OCI-LY7 (cell line): ENCODE data around the gene ADGRL4. TPM values are rescaled to one million over a fixed set of nuclear protein-coding genes. Genes with fewer than 3 reads are reported as not detected.

Experiments
- Bru-seq: library from RNA; stranded (reverse); fragments of 400-500 nt; gene quantifications from one replicate; lab custom pipeline; 2021; lab: Mats Ljungman, UMichigan
- BruChase-seq, 2 experiments: library from RNA; stranded (reverse); fragments of 400-500 nt; gene quantifications; one replicate each; lab custom pipeline; 2021; lab: Mats Ljungman, UMichigan
- BruUV-seq: library from RNA; stranded (reverse); fragments of 400-500 nt; replicated peaks from 2 replicates; lab custom pipeline; 2021; lab: Mats Ljungman, UMichigan
- CTCF ChIA-PET: fragments of 300-600 bp; sonication (Branson Sonifier 250); formaldehyde crosslinking; loops from one replicate; lab custom pipeline; 2022; ENCODE audit warnings: antibody characterized with exemption; ENCODE audit not compliant: unreplicated experiment; lab: Charles Lee
- POLR2A ChIA-PET: fragments of 300-600 bp; sonication (Branson Sonifier 250); formaldehyde crosslinking; loops from one replicate; lab custom pipeline; 2022; ENCODE audit warnings: antibody characterized with exemption; lab: Charles Lee
- DNase-seq: peaks from one replicate; pipeline ENCODE4 v3.0.0-alpha.2; 2015; ENCODE audit warnings: low spot score
- H2AFZ ChIP-seq: fragments of 200-600 bp; sonication (generic), shearing (Covaris generic); 2 replicates; pipeline ENCODE4 v1.6.1; 2014; ENCODE audit warnings: mild to moderate bottlenecking, antibody characterized with exemption, low read length, moderate library complexity
- H3K27ac ChIP-seq: fragments of 200-600 bp; sonication (generic); 2 replicates; pipeline ENCODE4 v1.5.1; 2014; ENCODE audit warnings: mixed run types, low read depth, mild to moderate bottlenecking, moderate library complexity, low read length, inconsistent platforms; ENCODE audit not compliant: poor library complexity, severe bottlenecking
- H3K36me3 ChIP-seq: fragments of 200-600 bp; sonication (generic); 2 replicates; pipeline ENCODE4 v1.6.1; 2014; ENCODE audit warnings: mild to moderate bottlenecking, antibody characterized with exemption, low read length, moderate library complexity, mixed read lengths; ENCODE audit not compliant: insufficient read depth
- H3K4me1 ChIP-seq: fragments of 200-600 bp; sonication (generic); 2 replicates; pipeline ENCODE4 v1.5.1; 2014; ENCODE audit warnings: mild to moderate bottlenecking, low read length; ENCODE audit not compliant: insufficient read depth, poor library complexity, severe bottlenecking
- H3K4me2 ChIP-seq: fragments of 200-600 bp; sonication (generic); 2 replicates; pipeline ENCODE4 v1.6.1; 2014; ENCODE audit warnings: mild to moderate bottlenecking, low read length
- H3K4me3 ChIP-seq: fragments of 200-600 bp; sonication (generic); 2 replicates; pipeline ENCODE4 v1.5.1; 2014; ENCODE audit warnings: mild to moderate bottlenecking, low read depth, low read length; ENCODE audit not compliant: poor library complexity, severe bottlenecking
- H3K79me2 ChIP-seq: fragments of 200-600 bp; sonication (generic); 2 replicates; pipeline ENCODE4 v1.6.1; 2016; ENCODE audit warnings: low read depth, mild to moderate bottlenecking, low read length, moderate library complexity, mixed read lengths; ENCODE audit not compliant: insufficient read depth
- H3K9me2 ChIP-seq: fragments of 200-600 bp; sonication (generic); 2 replicates; pipeline ENCODE4 v1.6.1; 2016; ENCODE audit warnings: mild to moderate bottlenecking, low read length, mixed read lengths; ENCODE audit not compliant: insufficient read depth
- H3K9me3 ChIP-seq: fragments of 200-600 bp; sonication (generic); 2 replicates; pipeline ENCODE4 v1.6.1; 2014; ENCODE audit warnings: mild to moderate bottlenecking, mixed run types, low read length, mixed read lengths
- H4K20me1 ChIP-seq: fragments of 200-600 bp; sonication (generic); 2 replicates; pipeline ENCODE4 v1.6.1; 2014; ENCODE audit warnings: mild to moderate bottlenecking, antibody characterized with exemption, low read length, moderate library complexity, mixed read lengths; ENCODE audit not compliant: insufficient read depth
- CTCF ChIP-seq: fragments of 200-600 bp; sonication (generic); conservative IDR thresholded peaks from 2 replicates; pipeline ENCODE4 v1.5.1; 2014; ENCODE audit warnings: mild to moderate bottlenecking, antibody characterized with exemption, low read length, moderate library complexity, mixed read lengths
- EZH2phosphoT487 ChIP-seq: fragments of 200-600 bp; sonication (generic); IDR thresholded peaks from 2 replicates; pipeline ENCODE4 v1.6.1; 2018; ENCODE audit warnings: low read depth, borderline replicate concordance, mild to moderate bottlenecking, mixed run types, antibody characterized with exemption, low read length, moderate library complexity, mixed read lengths
- intact Hi-C: fragments of 100-400 bp; cut with micrococcal nuclease; formaldehyde crosslinking; loops from one replicate; pipeline ENCODE4 v1.10.0; 2022; ENCODE audit not compliant: unreplicated experiment
- long read RNA-seq: library from polyadenylated mRNA; stranded (forward); transcript quantifications from one replicate; pipeline ENCODE4 v2.0.0, GENCODE V29; 2022
- total RNA-seq, 2 experiments: library from RNA; depleted of rRNA in 1 of 2; stranded (reverse); fragments of >200 nt in 1 of 2; shearing (Covaris generic) in 1 of 2; gene quantifications; 2 replicates each; pipeline ENCODE4 v1.2.3, GENCODE V29; 2014 to 2022

Gene ADGRL4
- total RNA-seq (2014; rRNA removed; shearing (Covaris generic)) (not detected in 2 replicates), total RNA-seq (2022) (not detected in 2 replicates), Bru-seq, nascent RNA (not detected), BruChase-seq, experiment 1, labeled RNA remaining after a 6-hour chase (not detected), BruChase-seq, experiment 2, labeled RNA remaining after a 2-hour chase (not detected)
- long read RNA-seq, result 0 reads

GRCh38 chr1:79006564-79006963 lies at the start of gene ADGRL4:
Gene ADGRL4, minus strand, starts transcription at chr1:79006730. Its CDS starts 76 bp downstream, at chr1:79006654.
- no TSS peak for BruUV-seq
- no peaks in the 10 kb centered on the region for H3K9me2 ChIP-seq
- H3K79me2 ChIP-seq, result no peaks in the 10 kb centered on the region
- intact Hi-C loops, result no loop called here
- H2AFZ ChIP-seq, result no peak within 1 kb of the TSS
- ChIA-PET CTCF (no interaction called here), POLR2A (no interaction called here)
- H3K4me2 ChIP-seq, result no peak within 1 kb of the TSS
- no peak for TF ChIP-seq CTCF
- TF ChIP-seq EZH2phosphoT487, result no peak
- DNase-seq, result no peak
- H3K27ac ChIP-seq, result no peak within 1 kb of the TSS
- no peaks in the 10 kb centered on the region for H3K36me3 ChIP-seq
- no peaks in the 10 kb centered on the region for H3K9me3 ChIP-seq
- no peak within 1 kb of the TSS for H3K4me3 ChIP-seq
- H4K20me1 ChIP-seq, result no peaks in the 10 kb centered on the region
- H3K4me1 ChIP-seq, result no peaks in the 10 kb centered on the region

GRCh38 chr1:79055856-79056255 lies 49.3 kb upstream of the ADGRL4 start:
- Histone ChIP-seq H4K20me1 (no peaks in the 10 kb centered on the region), H3K9me2 (no peaks in the 10 kb centered on the region), H2AFZ (no peak overlapping the region), H3K27ac (no peak overlapping the region), H3K4me1 (no peaks in the 10 kb centered on the region), H3K9me3 (no peaks in the 10 kb centered on the region), H3K4me2 (no peak overlapping the region), H3K36me3 (no peaks in the 10 kb centered on the region), H3K4me3 (no peak overlapping the region), H3K79me2 (no peaks in the 10 kb centered on the region)
- BruUV-seq, result no TSS peak
- intact Hi-C loops, result no loop called here
- no peak for DNase-seq
- TF ChIP-seq EZH2phosphoT487, result no peak
- no peak for TF ChIP-seq CTCF
- POLR2A ChIA-PET, result no interaction called here
- CTCF ChIA-PET, result no interaction called here

- intact Hi-C loops, result no loop called here
- H4K20me1 ChIP-seq, result no peaks in the 10 kb centered on the region
- DNase-seq, result no peak
- H3K9me2 ChIP-seq, result no peaks in the 10 kb centered on the region
- ChIA-PET POLR2A (interaction anchor here (0.6 kb wide), 1 partner anchor 149 kb away, joined by 6 read pairs; no protein-coding TSS in a partner anchor), CTCF (no interaction called here)
- H3K27ac ChIP-seq, result no peak overlapping the region
- H3K79me2 ChIP-seq, result no peaks in the 10 kb centered on the region
- no peaks in the 10 kb centered on the region for H3K36me3 ChIP-seq
- 0 out of 2 replicates have a peak overlapping the region, but pooled peaks have one; percentile 3 for H3K4me2 ChIP-seq
- no peak overlapping the region for H3K4me3 ChIP-seq
- TF ChIP-seq CTCF (no peak), EZH2phosphoT487 (no peak)
- H3K9me3 ChIP-seq, result no peaks in the 10 kb centered on the region
- H2AFZ ChIP-seq, result 0 out of 2 replicates have a peak overlapping the region, but pooled peaks have one; percentile 41
- BruUV-seq, result no TSS peak
- H3K4me1 ChIP-seq, result no peaks in the 10 kb centered on the region
These were observed 46.4 kb upstream of the ADGRL4 start for GRCh38 chr1:79052829-79053449.
